Renal pelvis (tissue), 4 donors: ENCODE measurements around the gene CLDN10. TPM values are rescaled to one million over a fixed set of nuclear protein-coding genes. Genes with fewer than 3 reads are reported as not detected.
"Not testable (repeated sequence)": the region's sequence is repeated elsewhere in the genome, so short reads cannot be mapped to it uniquely, and the experiment has no call there.

ENCODE experiments used
- DNase-seq: peaks from one replicate; pipeline ENCODE4 v3.0.0-alpha.2; 2013
- polyA plus RNA-seq, 3 donors: library from polyadenylated mRNA; unstranded; fragments of 120-200 nt; gene quantifications; one replicate each; pipeline ENCODE4 v1.2.1, GENCODE V29; 2013; ENCODE audit not compliant: insufficient read length in 3 of 3

CLDN10 gene
- polyA plus RNA-seq, 3 donors: 100 to 104 (median 101) TPM

GRCh38 chr13:95533545-95534160 lies 18.9 kb upstream of the CLDN10 start:
- peak; percentile 48 for DNase-seq

GRCh38 chr13:95535243-95535642 lies 17.3 kb upstream of the CLDN10 start:
- no peak for DNase-seq

- no peak for DNase-seq
Measured at GRCh38 chr13:95536632-95537241, 15.8 kb upstream of the CLDN10 start.

GRCh38 chr13:95540888-95541287 lies 11.6 kb upstream of the CLDN10 start:
- peak; percentile 53 for DNase-seq

GRCh38 chr13:95541308-95541707 lies 11.2 kb upstream of the CLDN10 start:
- DNase-seq: no peak

GRCh38 chr13:95541911-95542474 lies 10.5 kb upstream of the CLDN10 start:
- no peak for DNase-seq

- DNase-seq: no peak
Measured at GRCh38 chr13:95544293-95544692, 8.2 kb upstream of the CLDN10 start.

- DNase-seq: no peak
Measured at GRCh38 chr13:95546919-95547318, 5.6 kb upstream of the CLDN10 start.

GRCh38 chr13:95547531-95548167 lies 4.9 kb upstream of the CLDN10 start:
- DNase-seq: no peak

- no peak for DNase-seq
Measured at GRCh38 chr13:95552208-95552538, 347 bp upstream of the CLDN10 start.

- DNase-seq: no peak
Measured at GRCh38 chr13:95553581-95554385, 1.3 kb downstream of the CLDN10 start.

- DNase-seq: no peak
Measured at GRCh38 chr13:95557013-95557412, 4.5 kb downstream of the CLDN10 start.

GRCh38 chr13:95559100-95559499 lies 6.6 kb downstream of the CLDN10 start:
- no peak for DNase-seq

- no peak for DNase-seq
Measured at GRCh38 chr13:95560387-95560786, 7.9 kb downstream of the CLDN10 start.

- no peak for DNase-seq
Measured at GRCh38 chr13:95564091-95564490, 11.6 kb downstream of the CLDN10 start.

- no peak for DNase-seq
Measured at GRCh38 chr13:95564733-95565291, 12.3 kb downstream of the CLDN10 start.

- not testable (repeated sequence) for DNase-seq
Measured at GRCh38 chr13:95565758-95566157, 13.2 kb downstream of the CLDN10 start.

GRCh38 chr13:95568131-95568530 lies 15.6 kb downstream of the CLDN10 start:
- DNase-seq: no peak

GRCh38 chr13:95570016-95570415 lies 17.5 kb downstream of the CLDN10 start:
- DNase-seq: no peak

GRCh38 chr13:95571941-95572340 lies 19.4 kb downstream of the CLDN10 start:
- no peak for DNase-seq

GRCh38 chr13:95573221-95573620 lies 20.7 kb downstream of the CLDN10 start:
- DNase-seq: no peak

- DNase-seq: no peak
Measured at GRCh38 chr13:95579303-95579702, 26.8 kb downstream of the CLDN10 start.
